ENCODE results near the gene NKAP.
"Not testable (repeated sequence)": the region's sequence is repeated elsewhere in the genome, so short reads cannot be mapped to it uniquely, and the experiment has no call there.

NKAP gene

DNA sequence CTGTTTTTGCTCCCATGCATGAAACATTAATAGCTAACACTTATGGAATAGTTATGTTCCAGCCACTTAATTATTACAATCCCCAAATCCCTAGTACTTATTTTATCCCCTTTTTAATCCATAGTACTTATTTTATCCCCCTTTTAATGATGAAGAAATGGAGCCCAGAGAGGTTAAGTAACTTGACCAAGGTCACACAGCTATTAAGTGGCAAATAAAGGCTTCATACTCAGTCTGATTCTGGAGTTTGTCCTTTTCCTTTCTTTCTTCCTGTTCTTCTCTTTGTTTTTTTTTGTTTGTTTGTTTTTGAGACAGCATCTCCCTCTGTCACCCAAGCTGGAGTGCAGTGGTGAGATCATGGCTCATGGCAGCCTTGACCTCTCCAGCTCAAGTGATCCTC lies 2.2 kb downstream of the NKAP start:
- DNase-seq (ENCODE audit: low read depth in 2 of 3, low spot score in 2 of 3) = no peak

DNA sequence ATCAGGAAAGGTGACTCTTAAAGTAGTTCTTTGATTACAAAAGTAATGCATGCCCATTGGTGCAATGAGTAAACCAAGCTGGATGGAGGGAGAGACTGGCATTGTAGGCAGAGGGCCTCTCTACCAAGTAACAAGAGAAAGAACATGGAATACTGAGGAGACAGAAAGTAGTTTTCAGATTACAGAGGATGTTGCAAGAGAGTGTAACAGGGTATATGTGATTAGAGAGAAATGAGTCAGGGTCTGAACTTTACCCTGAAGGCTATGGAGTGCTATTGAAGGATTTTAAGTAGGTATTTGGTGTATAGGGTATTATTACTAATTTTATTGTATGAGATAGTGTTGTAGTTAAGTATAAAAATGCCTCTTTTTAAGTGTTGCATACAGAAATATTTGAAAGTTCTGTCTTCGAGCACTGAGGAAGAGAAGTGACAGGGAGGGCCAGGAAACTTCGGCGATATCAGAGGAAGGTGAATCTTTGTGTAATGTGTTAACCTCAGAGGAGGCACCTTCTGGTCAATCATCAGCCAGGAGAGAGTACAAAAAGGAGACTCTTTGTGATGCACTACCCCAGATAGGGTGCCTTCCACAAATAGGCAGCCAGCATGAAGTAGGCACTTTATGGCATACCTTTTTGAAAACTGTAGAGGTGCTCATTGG lies 8.2 kb downstream of the NKAP start:
- no peak for DNase-seq (ENCODE audit: low read depth in 2 of 3, low spot score in 2 of 3)

- DNase-seq (ENCODE audit: low read depth in 2 of 3, low spot score in 2 of 3) = not testable (repeated sequence)
Measured at GRCh38 chrX:119922391-119922790, 21.2 kb downstream of the NKAP start.

- DNase-seq (ENCODE audit: low read depth in 2 of 3, low spot score in 2 of 3) = no peak
Measured at GRCh38 chrX:119919835-119920585, 23.5 kb downstream of the NKAP start.

- no peak for DNase-seq (ENCODE audit: low read depth in 2 of 3, low spot score in 2 of 3)
Measured at GRCh38 chrX:119917877-119918276, 25.7 kb downstream of the NKAP start.

DNA sequence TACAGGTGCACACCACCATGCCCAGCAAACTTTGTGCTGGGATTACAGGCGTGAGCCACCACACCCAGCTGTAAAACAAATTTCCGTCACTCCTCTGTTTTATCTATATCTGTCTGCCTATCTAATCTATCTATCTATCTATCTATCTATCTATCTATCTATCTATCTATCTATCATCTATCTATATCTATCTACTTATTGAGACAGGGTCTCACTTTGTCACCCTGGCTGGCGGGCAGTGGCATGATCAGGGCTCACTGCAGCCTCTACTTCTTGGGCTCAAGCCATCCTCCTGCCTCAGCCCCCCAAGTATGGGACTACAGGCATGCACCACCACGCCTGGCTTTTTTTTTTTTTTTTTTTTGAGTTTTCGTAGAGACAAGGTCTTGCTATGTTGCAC lies 27.2 kb downstream of the NKAP start:
- DNase-seq (ENCODE audit: low read depth in 2 of 3, low spot score in 2 of 3) = no peak

GRCh38 chrX:119900976-119901375 lies 42.6 kb downstream of the NKAP start:
- no peak for DNase-seq (ENCODE audit: low read depth in 2 of 3, low spot score in 2 of 3)

- DNase-seq (ENCODE audit: low read depth in 2 of 3, low spot score in 2 of 3) = no peak
Measured at GRCh38 chrX:119899125-119899524, 44.4 kb downstream of the NKAP start.

DNA sequence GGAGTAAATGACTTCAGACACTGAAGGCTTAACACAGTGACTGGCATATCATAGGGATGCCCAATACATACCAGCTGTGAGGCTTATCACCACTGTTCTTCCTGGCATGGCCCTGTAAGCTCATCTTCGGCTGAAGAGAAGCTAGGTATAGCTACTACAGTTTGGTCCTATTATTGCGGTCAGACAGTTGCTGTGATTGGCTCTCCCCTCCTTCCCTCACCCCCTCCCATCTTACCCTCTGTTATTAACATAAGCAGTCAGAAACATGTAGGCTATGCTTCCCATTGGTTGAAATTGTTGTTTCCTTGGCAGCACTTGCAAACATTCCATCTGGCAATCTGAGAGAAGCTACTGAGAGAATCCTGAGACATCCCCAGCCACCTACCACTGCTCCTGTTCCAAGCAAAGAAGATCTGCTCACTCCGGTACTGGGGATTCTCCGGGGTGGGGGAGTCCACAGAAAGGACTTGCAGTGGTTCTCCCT lies 47.7 kb downstream of the NKAP start, which contains the start of gene AKAP14:
Gene AKAP14, plus strand, starts transcription at position 51 of the 484 bp plus-strand sequence. CDS start 7,331 bp downstream, outside the sequence.
- no peak for DNase-seq (ENCODE audit: low read depth in 2 of 3, low spot score in 2 of 3)

GRCh38 chrX:119891961-119892692 lies 51.4 kb downstream of the NKAP start:
- DNase-seq (ENCODE audit: low read depth in 2 of 3, low spot score in 2 of 3) = not testable (repeated sequence)

GRCh38 chrX:119890626-119891025 lies 52.9 kb downstream of the NKAP start:
- not testable (repeated sequence) for DNase-seq (ENCODE audit: low read depth in 2 of 3, low spot score in 2 of 3)

GRCh38 chrX:119887721-119888425 lies 55.7 kb downstream of the NKAP start:
- DNase-seq (ENCODE audit: low read depth in 2 of 3, low spot score in 2 of 3) = peak; percentile 12 to 27 (median 14)

DNA sequence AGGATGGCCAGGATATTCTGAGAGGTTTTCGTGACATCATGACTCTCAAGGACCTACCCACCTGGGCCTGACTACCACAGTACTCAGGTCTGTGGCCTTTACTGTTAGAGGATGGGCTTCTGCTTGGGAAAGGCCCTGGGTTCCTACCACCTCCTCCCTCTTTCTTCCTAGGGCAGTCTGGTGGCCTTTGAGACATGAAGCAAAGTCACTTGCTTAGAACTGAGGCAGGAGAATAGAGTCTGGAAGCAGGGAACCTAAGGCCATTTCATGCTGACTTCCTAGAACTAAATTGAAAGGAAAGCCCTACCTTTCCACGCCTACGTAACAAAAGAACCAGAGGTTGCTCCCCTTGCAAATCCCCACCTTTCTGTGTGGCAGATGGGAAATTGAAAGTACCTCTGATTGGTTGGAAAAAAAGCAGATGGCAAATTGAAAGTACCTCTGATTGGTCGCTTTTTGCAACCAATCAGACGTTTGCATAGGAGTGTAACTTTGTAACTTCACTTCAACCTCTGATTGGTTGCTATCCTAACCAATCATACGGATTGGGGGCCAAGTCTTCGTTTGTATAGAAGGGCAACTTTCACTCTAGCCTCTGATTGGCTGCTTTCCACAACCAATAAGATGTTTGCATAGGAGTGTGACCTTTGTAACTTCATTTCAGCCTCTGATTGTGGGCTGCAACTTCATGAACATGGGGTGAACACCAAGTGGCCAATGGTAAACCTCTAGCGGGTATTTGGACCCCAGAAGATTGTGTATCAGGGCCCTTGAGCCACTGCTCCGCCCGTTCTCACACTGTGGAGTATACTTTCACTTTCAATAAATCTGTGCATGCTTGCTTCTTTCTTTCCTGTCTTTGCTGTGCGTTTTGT lies 57.8 kb downstream of the NKAP start:
- DNase-seq (ENCODE audit: low read depth in 2 of 3, low spot score in 2 of 3) = no peak

DNA sequence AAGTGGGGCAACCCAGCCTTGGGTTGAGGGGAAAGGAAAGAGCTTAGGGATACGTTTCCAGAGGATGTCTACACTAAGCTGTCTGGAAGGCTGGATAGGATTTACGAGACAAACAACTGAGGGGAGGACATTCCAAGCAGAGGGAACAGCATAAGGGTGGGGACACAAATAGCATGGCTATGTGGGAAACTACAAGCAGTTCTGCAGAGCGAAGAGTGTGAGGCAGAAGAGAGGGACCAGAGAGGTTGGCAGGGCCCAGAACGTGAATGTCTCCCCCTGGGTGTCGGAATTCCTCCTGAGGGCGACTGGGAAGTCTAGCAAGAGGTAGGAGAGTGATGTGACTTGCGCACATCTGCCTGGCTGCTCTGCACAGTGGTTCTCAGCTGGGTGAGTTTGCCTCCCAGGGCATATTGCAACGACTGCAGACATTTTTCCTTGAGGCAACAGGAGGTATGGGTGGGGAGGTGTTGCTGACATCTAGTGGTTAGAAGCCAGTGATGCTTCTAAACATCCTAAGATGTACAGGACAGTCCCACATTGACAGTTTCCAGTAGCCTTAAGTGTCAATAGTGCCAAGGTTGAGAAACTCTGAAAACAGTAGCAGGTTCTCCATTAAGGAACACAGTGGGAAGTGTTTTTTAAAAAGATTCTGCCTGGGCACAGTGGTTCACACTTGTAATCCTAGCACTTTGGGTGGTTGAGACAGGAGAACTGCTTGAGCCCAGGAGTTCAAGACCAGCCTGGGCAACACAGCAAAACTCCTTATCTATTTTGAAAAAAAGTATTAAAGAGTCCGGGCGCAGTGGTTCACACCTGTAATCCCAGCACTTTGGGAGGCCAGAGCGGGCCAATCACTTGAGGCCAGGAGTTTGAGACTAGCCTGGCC lies 62.8 kb downstream of the NKAP start:
- no peak for DNase-seq (ENCODE audit: low read depth in 2 of 3, low spot score in 2 of 3)

- DNase-seq (ENCODE audit: low read depth in 2 of 3, low spot score in 2 of 3) = no peak
Measured at GRCh38 chrX:119880076-119880475, 63.5 kb downstream of the NKAP start.

- DNase-seq (ENCODE audit: low read depth in 2 of 3, low spot score in 2 of 3) = no peak
Measured at GRCh38 chrX:119878740-119879139, 64.8 kb downstream of the NKAP start.

DNA sequence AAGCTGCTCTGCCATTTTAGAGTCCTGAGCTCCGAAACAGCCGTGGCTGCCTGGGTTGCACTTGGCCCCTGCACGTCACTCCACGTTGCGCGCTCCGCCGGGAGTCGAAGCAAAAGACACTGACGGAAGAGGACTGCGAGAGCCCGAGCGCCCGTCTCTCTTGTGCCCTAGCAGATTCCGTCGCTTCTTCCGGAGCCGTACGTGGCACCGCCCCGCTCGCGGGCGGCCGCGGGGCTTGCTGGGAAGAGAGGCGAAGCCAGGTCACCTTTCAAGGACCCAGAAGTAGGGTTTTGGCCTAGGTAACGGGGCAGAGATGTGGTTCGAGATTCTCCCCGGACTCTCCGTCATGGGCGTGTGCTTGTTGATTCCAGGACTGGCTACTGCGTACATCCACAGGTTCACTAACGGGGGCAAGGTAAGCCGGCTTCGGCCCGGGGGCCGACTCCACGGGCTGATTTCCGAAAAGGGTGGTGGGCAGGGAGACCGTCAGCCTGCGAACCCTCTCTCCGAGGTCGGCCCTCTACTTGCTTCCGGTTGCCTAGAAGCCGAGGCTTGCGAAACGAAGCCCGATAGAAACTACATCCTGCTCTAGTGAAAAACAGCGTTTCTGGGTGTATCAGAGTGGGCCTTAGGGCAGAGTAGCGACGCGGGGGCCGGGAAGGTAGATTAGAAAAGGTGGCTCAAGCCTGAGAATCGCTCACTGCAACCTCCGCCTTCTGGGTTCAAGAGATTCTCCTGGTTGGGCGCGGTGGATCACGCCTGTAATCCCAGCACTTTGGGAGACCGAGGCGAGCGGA lies 71.8 kb downstream of the NKAP start, which contains the start of the genes NDUFA1 and RNF113A:
Gene NDUFA1, plus strand, starts transcription at position 234 of the 797 bp plus-strand sequence. Its CDS starts 80 bp downstream, at position 314.
Gene RNF113A, minus strand, starts transcription at position 135 of the 797 bp plus-strand sequence. Its CDS starts 120 bp downstream, at position 15.
- DNase-seq (ENCODE audit: low read depth in 2 of 3, low spot score in 2 of 3) = peak; percentile 42 to 63 (median 51)

- DNase-seq (ENCODE audit: low read depth in 2 of 3, low spot score in 2 of 3) = peak in 1 of 3 experiments; percentile 3
Measured at GRCh38 chrX:119871245-119871598, 72.3 kb downstream of the NKAP start.

All from activated CD8-positive, alpha-beta memory T cell treated with anti-CD3 and anti-CD28 coated beads for 48 hours (primary cell).